Neural cell (in vitro differentiated cells): ENCODE data around the gene DTD1. TPM values are rescaled to one million over a fixed set of nuclear protein-coding genes. Genes with fewer than 3 reads are reported as not detected.

Experiments used
- H2AFZ ChIP-seq: fragments of 200-600, 300-800 bp; sonication (generic), shearing (Covaris generic); 2 replicates; pipeline ENCODE4 v1.6.0; 2014; ENCODE audit warnings: low read depth, mild to moderate bottlenecking, antibody characterized with exemption, low read length, moderate library complexity
- H3F3A ChIP-seq: fragments of 200-600 bp; shearing (Covaris generic); 2 replicates; pipeline ENCODE4 v1.6.1; 2016; ENCODE audit warnings: mild to moderate bottlenecking, moderate library complexity, mixed read lengths, antibody characterized with exemption, low read length; ENCODE audit not compliant: insufficient read depth, poor library complexity, severe bottlenecking
- H3K27ac ChIP-seq: fragments of 200-600, 300-800 bp; sonication (generic), shearing (Covaris generic); 2 replicates; pipeline ENCODE4 v1.5.1; 2014; ENCODE audit warnings: mild to moderate bottlenecking, low read length, moderate library complexity
- H3K27me3 ChIP-seq: fragments of 300-800, 200-600 bp; sonication (generic), shearing (Covaris generic); 2 replicates; pipeline ENCODE4 v1.6.0; 2014; ENCODE audit warnings: mild to moderate bottlenecking, low read depth, low read length, moderate library complexity; ENCODE audit not compliant: insufficient read depth
- H3K36me3 ChIP-seq: fragments of 300-800, 200-600 bp; sonication (generic), shearing (Covaris generic); 2 replicates; pipeline ENCODE4 v1.5.1; 2014; ENCODE audit warnings: mild to moderate bottlenecking, antibody characterized with exemption, low read length, moderate library complexity; ENCODE audit not compliant: insufficient read depth
- H3K4me2 ChIP-seq: fragments of 300-800, 200-600 bp; sonication (generic), shearing (Covaris generic); 2 replicates; pipeline ENCODE4 v1.6.0; 2014; ENCODE audit warnings: mild to moderate bottlenecking, low read length
- H3K4me3 ChIP-seq: fragments of 300-800, 200-600 bp; sonication (generic), shearing (Covaris generic); 2 replicates; pipeline ENCODE4 v1.5.1; 2014; ENCODE audit warnings: mild to moderate bottlenecking, low read length, moderate library complexity
- H3K79me2 ChIP-seq: fragments of 200-600 bp; shearing (Covaris generic); replicated peaks from 2 replicates; pipeline ENCODE4 v1.6.0; 2014; ENCODE audit warnings: mild to moderate bottlenecking, low read length, moderate library complexity; ENCODE audit not compliant: insufficient read depth
- H3K9ac ChIP-seq: fragments of 300-800, 200-600 bp; sonication (generic), shearing (Covaris generic); 2 replicates; pipeline ENCODE4 v1.6.1; 2016; ENCODE audit warnings: mild to moderate bottlenecking, low read length, mixed read lengths
- H3K9me2 ChIP-seq: fragments of 200-600 bp; shearing (Covaris generic); 2 replicates; pipeline ENCODE4 v1.6.1; 2016; ENCODE audit warnings: mild to moderate bottlenecking, low read length, mixed read lengths; ENCODE audit not compliant: insufficient read depth
- H3K9me3 ChIP-seq: fragments of 200-600, 300-800 bp; sonication (generic), shearing (Covaris generic); 2 replicates; pipeline ENCODE4 v1.6.1; 2016; ENCODE audit warnings: mild to moderate bottlenecking, mixed run types, low read length, moderate library complexity, mixed read lengths
- H4K20me1 ChIP-seq: fragments of 200-600 bp; shearing (Covaris generic); 2 replicates; pipeline ENCODE4 v1.6.1; 2016; ENCODE audit warnings: mild to moderate bottlenecking, mixed run types; ENCODE audit not compliant: insufficient read depth
- CTCF ChIP-seq: fragments of 450-650 bp; IDR thresholded peaks from 2 replicates; pipeline ENCODE4 v1.5.1; 2014; ENCODE audit warnings: antibody characterized with exemption, mild to moderate bottlenecking, moderate library complexity; ENCODE audit not compliant: poor library complexity, severe bottlenecking
- EP300 ChIP-seq: fragments of 450-650 bp; conservative IDR thresholded peaks from 2 replicates; pipeline ENCODE4 v1.6.1; 2014; ENCODE audit warnings: antibody characterized with exemption, mild to moderate bottlenecking, moderate library complexity; ENCODE audit not compliant: poor library complexity, severe bottlenecking
- EZH2 ChIP-seq: fragments of 200-600, 300-800 bp; shearing (Covaris generic), sonication (generic); IDR thresholded peaks from 2 replicates; pipeline ENCODE4 v1.6.1; 2014; ENCODE audit warnings: antibody characterized with exemption, low read length, borderline replicate concordance, mild to moderate bottlenecking; ENCODE audit not compliant: insufficient read depth, poor library complexity, severe bottlenecking
- MXI1 ChIP-seq: fragments of 450-650 bp; conservative IDR thresholded peaks from 2 replicates; pipeline ENCODE4 v1.6.1; 2014; ENCODE audit warnings: antibody characterized with exemption, mild to moderate bottlenecking; ENCODE audit not compliant: poor library complexity, severe bottlenecking
- POLR2AphosphoS5 ChIP-seq: IDR thresholded peaks from 2 replicates; pipeline ENCODE4 v1.6.1; 2012
- RAD21 ChIP-seq: fragments of 450-650 bp; conservative IDR thresholded peaks from 2 replicates; pipeline ENCODE4 v1.6.1; 2014; ENCODE audit warnings: antibody characterized with exemption, mild to moderate bottlenecking, moderate library complexity
- REST ChIP-seq: IDR thresholded peaks from 2 replicates; pipeline ENCODE4 v1.6.1; 2012; ENCODE audit warnings: borderline replicate concordance
- SMC3 ChIP-seq: fragments of 450-650 bp; conservative IDR thresholded peaks from 2 replicates; pipeline ENCODE4 v1.6.1; 2014; ENCODE audit warnings: antibody characterized with exemption, mild to moderate bottlenecking, moderate library complexity; ENCODE audit not compliant: poor library complexity
- TAF1 ChIP-seq: IDR thresholded peaks from 2 replicates; pipeline ENCODE4 v1.6.1; 2012; ENCODE audit warnings: low read depth
- polyA plus RNA-seq: library from polyadenylated mRNA; depleted of rRNA; stranded (reverse); fragments of >200 nt; gene quantifications from 2 replicates; pipeline ENCODE4 v1.2.3, GENCODE V29; 2014

Gene DTD1
- polyA plus RNA-seq, 1 donor from 2014 or later, result 337 TPM

DNA sequence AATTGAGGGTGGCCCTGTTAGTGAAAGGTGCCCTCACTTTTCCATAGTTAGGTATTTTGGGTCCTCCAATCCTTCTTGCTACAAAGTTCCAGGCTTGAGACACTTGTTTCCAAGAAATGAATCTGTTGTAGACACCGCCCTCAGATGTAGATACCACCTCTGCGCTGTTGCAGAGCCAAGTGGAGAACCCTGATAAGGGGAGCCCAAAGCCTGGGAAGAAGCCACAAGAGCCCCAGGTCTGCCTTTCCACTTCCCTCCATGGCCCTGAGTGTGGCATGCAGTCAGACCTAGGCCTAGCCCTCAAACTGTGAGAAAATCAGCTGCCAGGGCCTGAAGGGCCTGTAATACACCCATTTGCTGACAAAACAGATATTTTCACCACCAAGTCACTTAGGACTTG lies 37.1 kb downstream of the DTD1 start:
- TF ChIP-seq REST (no peak), SMC3 (no peak), EP300 (no peak), POLR2AphosphoS5 (no peak), EZH2 (no peak), MXI1 (no peak), CTCF (no peak), TAF1 (no peak), RAD21 (no peak)
- no peaks in the 10 kb centered on the region for H4K20me1 ChIP-seq
- no peak overlapping the region for H3K27ac ChIP-seq

DNA sequence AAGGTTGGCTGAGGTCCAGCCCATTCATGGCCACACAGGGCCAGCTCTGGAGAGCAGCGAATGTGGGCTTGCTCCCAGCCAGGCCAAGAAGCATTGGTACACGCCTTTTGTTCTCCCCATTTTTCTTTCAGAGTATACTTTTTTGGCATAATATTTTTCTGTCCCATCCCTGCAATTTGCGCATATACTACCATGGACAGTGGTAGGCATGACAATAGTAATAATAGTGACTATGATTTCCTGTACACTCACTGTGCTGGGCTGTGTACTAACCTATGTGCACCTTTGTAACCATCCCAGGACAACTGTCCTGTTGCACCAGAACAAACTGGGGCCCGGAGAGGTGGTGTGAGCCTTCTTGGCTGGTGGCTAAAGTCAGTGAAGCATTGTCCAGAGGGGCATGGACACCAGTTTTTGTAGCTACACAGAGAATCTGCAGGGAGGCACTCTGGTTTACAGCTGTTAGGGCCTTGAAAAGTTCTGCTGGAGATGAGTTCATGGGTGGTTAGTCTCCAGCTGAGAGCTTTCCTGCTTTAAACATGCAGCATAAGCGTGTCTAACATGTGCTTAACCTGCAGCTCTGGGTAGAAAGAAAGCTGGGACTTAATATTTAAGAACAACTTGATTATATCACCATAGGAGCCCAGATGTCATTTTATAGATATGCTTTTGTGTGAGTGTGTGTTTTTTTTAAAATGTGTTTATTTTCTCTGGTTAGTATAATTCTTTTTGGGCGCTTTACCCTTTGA lies 38.2 kb downstream of the DTD1 start:
- no peaks in the 10 kb centered on the region for H3K79me2 ChIP-seq
- no peaks in the 10 kb centered on the region for H3K36me3 ChIP-seq
- no peaks in the 10 kb centered on the region for H4K20me1 ChIP-seq
- no peaks in the 10 kb centered on the region for H3F3A ChIP-seq
- no peak overlapping the region for H3K9ac ChIP-seq
- TF ChIP-seq REST (no peak), TAF1 (no peak), EZH2 (no peak), CTCF (no peak), MXI1 (no peak), EP300 (no peak), POLR2AphosphoS5 (no peak), SMC3 (no peak), RAD21 (no peak)
- no peaks in the 10 kb centered on the region for H3K9me3 ChIP-seq
- no peak overlapping the region for H3K4me2 ChIP-seq
- H3K9me2 ChIP-seq, result no peaks in the 10 kb centered on the region
- H3K27ac ChIP-seq, result no peak overlapping the region
- no peaks in the 10 kb centered on the region for H3K27me3 ChIP-seq
- H2AFZ ChIP-seq, result no peak overlapping the region
- H3K4me3 ChIP-seq, result no peak overlapping the region

More for the DNA sequence above, 37.1 kb downstream of the DTD1 start:
- H3K9me3 ChIP-seq, result no peaks in the 10 kb centered on the region
- H3K9ac ChIP-seq, result no peak overlapping the region
- peaks cover 3% of the 10 kb centered on the region for H3K79me2 ChIP-seq
- H3K9me2 ChIP-seq, result no peaks in the 10 kb centered on the region
- no peak overlapping the region for H3K4me2 ChIP-seq
- no peaks in the 10 kb centered on the region for H3F3A ChIP-seq
- no peaks in the 10 kb centered on the region for H3K36me3 ChIP-seq
- H3K4me3 ChIP-seq, result no peak overlapping the region
- no peaks in the 10 kb centered on the region for H3K27me3 ChIP-seq
- no peak overlapping the region for H2AFZ ChIP-seq
